Muscle of back (tissue), 13 donors: Measurements from ENCODE around the gene RTF1. TPM values are rescaled to one million over a fixed set of nuclear protein-coding genes. Genes with fewer than 3 reads are reported as not detected.
"Not testable (repeated sequence)": the region's sequence is repeated elsewhere in the genome, so short reads cannot be mapped to it uniquely, and the experiment has no call there.

ENCODE experiments used
- DNase-seq, 3 donors: peaks; one replicate each; pipeline versions ENCODE4 v3.0.0 to v3.0.0-alpha.2; 2013
- long read RNA-seq, 9 donors: transcript quantifications; one replicate each; lab custom pipeline, GENCODE V29; 2026
- polyA plus RNA-seq, 10 donors: library from polyadenylated mRNA; unstranded; fragments of 120-200 nt; gene quantifications; one replicate each; pipeline ENCODE4 v1.2.1, GENCODE V29; 2013; ENCODE audit not compliant: insufficient read length in 10 of 10

The RTF1 gene
- 10 to 100 TPM; 35.9 to 58.2 (median 44.5) TPM for polyA plus RNA-seq
- long read RNA-seq, donor 1, full-length matches to known transcripts, result 5 of 5 reads
- long read RNA-seq, donor 1, partial matches to known transcripts, result 0 of 5 reads
- long read RNA-seq, donor 1, other reads (novel, unspliced or antisense), result 0 of 5 reads
- long read RNA-seq, donor 2, full-length matches to known transcripts, result 2 of 2 reads
- long read RNA-seq, donor 2, partial matches to known transcripts, result 0 of 2 reads
- long read RNA-seq, donor 2, other reads (novel, unspliced or antisense), result 0 of 2 reads
- long read RNA-seq, donor 3, result 0 reads
- long read RNA-seq, donor 4, full-length matches to known transcripts, result 4 of 18 reads
- long read RNA-seq, donor 4, partial matches to known transcripts, result 14 of 18 reads
- long read RNA-seq, donor 4, other reads (novel, unspliced or antisense), result 0 of 18 reads
- long read RNA-seq, donor 5, full-length matches to known transcripts, result 4 of 4 reads
- long read RNA-seq, donor 5, partial matches to known transcripts, result 0 of 4 reads
- long read RNA-seq, donor 5, other reads (novel, unspliced or antisense), result 0 of 4 reads
- long read RNA-seq, donor 6, full-length matches to known transcripts, result 8 of 8 reads
- long read RNA-seq, donor 6, partial matches to known transcripts, result 0 of 8 reads
- long read RNA-seq, donor 6, other reads (novel, unspliced or antisense), result 0 of 8 reads
- long read RNA-seq, donor 7, full-length matches to known transcripts, result 3 of 3 reads
- long read RNA-seq, donor 7, partial matches to known transcripts, result 0 of 3 reads
- long read RNA-seq, donor 7, other reads (novel, unspliced or antisense), result 0 of 3 reads
- long read RNA-seq, donor 8, full-length matches to known transcripts, result 1 of 1 reads
- long read RNA-seq, donor 8, partial matches to known transcripts, result 0 of 1 reads
- long read RNA-seq, donor 8, other reads (novel, unspliced or antisense), result 0 of 1 reads
- long read RNA-seq, donor 9, result 0 reads

GRCh38 chr15:41416742-41417417 lies at the start of gene RTF1:
RTF1 (plus strand) TSS chr15:41417095; CDS start chr15:41417116, 21 bp downstream.
- DNase-seq, result peak; percentile 92 to 98 (median 96)

GRCh38 chr15:41367418-41367817 lies 49.5 kb upstream of the RTF1 start:
- DNase-seq, result peak in 1 of 3 donors; percentile 6

DNA sequence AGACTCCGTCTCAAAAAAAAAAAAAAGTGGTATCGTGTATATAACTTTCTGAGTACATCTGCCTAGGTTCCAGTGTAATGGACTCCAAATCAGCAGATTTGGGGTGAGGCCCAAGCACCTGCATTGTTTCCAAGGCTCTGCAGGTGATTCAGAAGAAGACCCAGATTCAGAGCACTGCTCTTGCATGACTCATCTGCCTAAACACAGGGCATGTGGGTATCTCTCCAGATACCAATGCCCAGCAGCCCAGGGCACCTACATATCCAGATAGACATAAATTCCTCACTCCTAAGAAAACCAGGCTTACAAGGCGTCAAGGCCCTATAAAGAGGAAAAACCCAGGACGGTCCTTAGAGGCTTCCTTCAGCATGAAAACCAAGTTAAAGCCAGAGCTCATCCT lies 38.9 kb upstream of the RTF1 start:
- DNase-seq, result no peak

- DNase-seq, result not testable (repeated sequence)
Measured at GRCh38 chr15:41383974-41384749, 32.7 kb upstream of the RTF1 start.

- DNase-seq, result no peak
Measured at GRCh38 chr15:41387646-41388045, 29.2 kb upstream of the RTF1 start.

DNA sequence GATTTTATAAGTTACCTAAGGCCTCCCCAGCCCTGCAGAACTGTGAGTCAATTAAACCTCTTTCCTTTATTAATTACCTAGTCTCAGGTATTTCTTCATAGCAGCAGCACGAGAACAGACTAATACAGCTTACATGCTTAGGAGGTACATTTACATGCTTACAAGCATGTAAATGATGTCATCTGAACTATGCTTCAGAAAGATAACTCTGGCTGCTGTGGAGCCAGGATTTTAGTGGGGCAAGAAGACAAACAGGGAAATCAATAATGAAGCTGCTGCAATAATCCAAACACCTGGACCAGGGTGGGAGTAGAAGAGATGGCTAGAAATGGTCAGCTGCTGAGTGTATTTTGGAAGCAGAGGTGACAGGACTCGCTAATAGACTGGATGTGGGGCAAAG lies 24.2 kb upstream of the RTF1 start:
- DNase-seq, result no peak

- DNase-seq, result no peak
Measured at GRCh38 chr15:41394924-41395323, 22.0 kb upstream of the RTF1 start.

DNA sequence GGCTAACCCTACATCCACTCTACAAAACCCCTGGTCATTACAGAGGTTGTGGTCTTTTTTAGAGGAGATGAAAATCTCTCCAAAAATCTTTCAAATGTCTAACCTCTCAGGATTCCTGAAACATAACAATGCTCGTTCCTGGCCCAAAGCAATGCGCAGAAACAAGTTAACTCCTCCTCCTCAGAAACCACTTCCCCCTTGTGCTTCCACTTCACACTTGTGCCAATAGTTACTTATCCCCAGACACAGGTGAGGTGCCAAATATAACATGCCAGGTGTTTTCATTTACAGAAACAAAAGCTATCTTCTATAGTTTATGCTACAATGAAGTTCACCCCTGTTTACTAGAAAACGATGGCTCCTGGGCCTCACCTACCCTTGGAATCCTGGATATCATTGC lies 20.8 kb upstream of the RTF1 start:
- no peak for DNase-seq

DNA sequence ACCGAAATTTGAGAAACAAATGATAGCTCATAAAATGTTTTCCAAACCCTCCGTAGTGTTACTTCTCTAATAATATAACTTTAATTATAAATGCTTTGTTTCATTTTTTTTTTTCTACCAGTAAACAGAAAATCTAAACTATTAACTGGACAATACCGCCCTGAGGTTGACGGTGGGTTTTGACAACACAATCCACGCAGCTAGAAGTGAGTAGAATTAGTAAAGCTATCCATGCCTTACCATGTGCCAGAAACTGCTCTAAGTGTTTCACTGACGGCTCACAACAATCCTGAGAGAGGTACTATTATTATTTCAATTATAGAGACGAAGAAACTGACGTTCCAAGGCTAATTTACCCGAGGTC lies 15.0 kb upstream of the RTF1 start:
- no peak for DNase-seq

DNA sequence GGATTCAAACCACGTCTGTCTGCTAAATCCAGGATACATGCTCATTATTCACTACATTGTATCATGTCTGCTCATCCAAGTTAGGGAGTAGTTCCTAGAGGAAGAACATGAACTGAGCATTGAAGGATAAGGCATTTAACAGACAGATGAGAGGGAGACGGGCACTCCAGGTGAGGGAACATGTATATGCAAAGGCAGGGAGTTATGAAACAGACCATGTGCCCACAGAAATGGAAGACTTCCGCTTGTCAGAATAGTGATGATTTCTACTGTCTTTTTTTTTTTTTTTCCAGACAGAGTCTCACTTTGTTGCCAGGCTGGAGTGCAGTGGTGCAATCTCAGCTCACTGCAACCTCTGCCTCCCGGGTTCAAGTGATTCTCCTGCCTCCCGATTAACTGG lies 9.6 kb upstream of the RTF1 start:
- DNase-seq, result no peak

- no peak for DNase-seq
Measured at GRCh38 chr15:41408234-41408641, 8.7 kb upstream of the RTF1 start.

GRCh38 chr15:41411031-41411430 lies 5.9 kb upstream of the RTF1 start:
- DNase-seq, result no peak

- no peak for DNase-seq
Measured at GRCh38 chr15:41411441-41411840, 5.5 kb upstream of the RTF1 start.

DNA sequence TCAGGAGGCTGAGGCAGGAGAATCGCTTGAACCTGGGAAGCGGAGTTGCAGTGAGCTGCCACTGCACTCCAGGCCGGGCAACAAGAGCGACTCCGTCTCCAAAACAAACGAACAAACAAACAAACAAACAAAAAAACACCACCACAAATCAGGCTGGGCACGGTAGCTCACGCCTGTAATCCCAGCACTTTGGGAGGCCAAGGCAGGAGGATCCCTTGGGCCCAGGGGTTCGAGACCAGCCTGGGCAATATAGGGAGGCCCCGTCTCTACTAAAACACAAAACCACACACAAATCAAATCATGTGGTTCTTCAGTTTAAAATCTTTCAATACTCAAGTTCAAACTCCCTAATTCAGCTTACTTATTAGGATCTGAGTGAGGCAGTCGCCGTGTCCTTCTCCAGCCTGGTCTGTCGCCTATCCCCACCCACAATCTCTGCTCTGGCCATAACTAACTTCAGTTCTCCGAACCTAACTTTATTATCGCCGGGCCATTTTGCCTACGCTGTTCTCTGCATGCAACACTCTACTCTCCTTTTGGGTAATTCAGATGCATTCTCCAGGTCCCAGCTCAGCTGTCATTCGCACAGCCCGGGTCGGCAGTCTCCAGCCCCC lies 660 bp upstream of the RTF1 start:
- DNase-seq, result no peak

- DNase-seq, result peak in 2 of 3 donors; percentile 16 to 43
Measured at GRCh38 chr15:41417418-41418195, 712 bp downstream of the RTF1 start.

DNA sequence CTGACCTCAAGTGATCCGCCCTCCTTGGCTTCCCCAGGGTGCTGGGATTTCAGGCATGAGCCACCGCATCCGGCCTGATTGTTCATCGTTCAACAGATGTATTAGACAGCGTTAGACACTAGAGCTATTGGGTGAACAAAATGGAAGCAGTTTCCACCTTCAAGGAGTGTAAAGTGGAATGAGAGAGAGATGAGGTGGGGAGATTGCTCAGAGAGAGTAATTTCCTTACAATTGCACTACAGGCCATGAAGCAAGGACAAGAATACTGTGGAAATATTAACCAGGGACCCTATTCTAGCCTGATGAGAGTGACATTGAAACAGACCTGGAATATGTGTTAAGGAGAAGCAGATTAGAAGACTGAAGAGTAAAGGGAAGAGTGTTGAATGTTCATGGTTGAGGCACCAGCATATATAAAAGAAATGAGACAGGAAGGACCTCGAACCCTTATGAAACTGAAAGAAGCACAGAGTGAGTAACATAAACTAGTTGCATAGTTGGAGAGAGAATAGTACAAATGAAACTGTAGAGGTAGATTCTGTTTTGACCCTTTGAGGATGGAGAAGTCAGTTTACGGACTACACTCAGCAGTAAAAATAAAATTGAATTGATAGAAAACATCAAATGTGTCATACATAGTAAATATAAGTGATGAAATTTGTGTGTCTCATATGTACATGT lies 7.2 kb downstream of the RTF1 start:
- DNase-seq, result no peak

DNA sequence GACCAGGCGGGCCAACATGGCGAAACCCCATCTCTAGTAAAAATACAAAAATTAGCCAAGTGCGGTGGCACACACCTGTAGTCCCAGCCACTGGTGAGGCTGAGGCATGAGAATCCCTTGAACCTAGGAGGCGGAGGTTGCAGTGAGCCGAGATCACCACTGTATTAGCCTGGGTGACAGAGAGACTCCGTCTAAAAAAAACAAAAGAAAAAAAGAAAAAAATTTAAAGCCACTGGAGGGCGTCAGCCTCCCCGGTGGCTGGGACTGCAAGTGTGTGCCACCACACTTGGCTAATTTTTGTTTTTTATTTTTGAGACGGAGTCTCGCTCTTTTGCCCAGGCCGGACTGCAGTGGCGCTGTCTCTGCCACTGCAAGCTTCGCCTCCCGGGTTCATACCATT lies 7.9 kb downstream of the RTF1 start:
- no peak for DNase-seq

- DNase-seq, result not testable (repeated sequence)
Measured at GRCh38 chr15:41425907-41426306, 9.0 kb downstream of the RTF1 start.
